HG02759 (cell line): ENCODE results near the gene KRTAP22-1.

Source experiments
- ATAC-seq: cut with Tn5 transposase; IDR thresholded peaks from one replicate; pipeline ENCODE4 v1.9.1; 2021; ENCODE audit warnings: mild to moderate bottlenecking, moderate library complexity; ENCODE audit not compliant: unreplicated experiment

Gene KRTAP22-1

DNA sequence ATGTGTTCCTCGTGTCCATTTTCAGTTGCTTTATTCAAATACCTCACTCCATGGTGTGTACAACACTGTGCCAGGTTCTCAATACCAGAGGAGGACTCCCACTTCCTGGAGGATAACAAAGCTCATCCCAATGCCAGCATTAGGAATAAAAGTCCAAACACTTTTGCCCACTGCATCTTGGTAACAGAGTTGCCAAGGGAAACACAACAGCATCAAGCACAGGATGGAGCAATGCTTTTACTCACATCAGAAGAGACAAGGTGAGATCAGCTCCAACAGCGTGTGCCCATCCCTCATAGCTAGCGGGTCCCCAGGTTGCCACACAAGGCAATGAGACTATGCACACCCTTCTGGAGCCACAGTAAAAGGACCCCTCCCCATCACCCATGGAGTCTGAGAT is 22.5 kb downstream of the KRTAP22-1 start:
- no peak for ATAC-seq

DNA sequence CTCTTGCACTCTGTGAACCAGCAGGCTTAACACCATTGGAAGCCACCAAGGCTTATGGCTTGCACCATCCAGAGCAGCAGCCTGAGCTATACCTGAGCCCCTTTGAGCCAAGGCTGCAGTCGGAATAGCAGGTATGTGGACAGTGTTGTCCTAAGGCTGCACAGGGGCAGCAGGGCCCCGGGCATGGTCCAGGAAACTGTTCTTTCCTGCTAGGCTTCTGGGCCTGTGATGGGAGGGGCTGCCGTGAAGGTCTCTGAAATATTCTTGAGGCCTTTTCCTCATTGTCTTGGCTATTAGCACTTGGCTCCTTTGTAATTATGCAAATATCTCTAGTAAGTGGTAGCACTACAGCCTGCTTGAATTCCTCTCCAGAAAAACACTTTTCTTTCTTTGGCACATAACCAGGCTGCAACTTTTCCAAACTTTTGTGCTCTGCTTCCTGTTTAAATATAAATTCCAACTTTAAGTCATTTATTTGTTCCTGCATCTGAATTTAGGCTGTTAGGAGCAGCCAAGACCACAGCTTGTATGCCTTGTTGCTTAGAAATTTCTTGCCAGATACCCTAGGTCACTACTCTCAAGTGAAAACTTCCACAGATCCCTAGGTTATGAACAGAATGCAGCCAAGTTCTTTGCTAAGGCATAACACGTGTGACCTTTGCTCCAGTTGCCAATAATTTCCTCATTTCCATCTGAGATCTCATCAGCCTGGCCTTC is 24.7 kb downstream of the KRTAP22-1 start:
- no peak for ATAC-seq

- no peak for ATAC-seq
Observed at GRCh38 chr21:30628109-30628508, 27.2 kb downstream of the KRTAP22-1 start.

DNA sequence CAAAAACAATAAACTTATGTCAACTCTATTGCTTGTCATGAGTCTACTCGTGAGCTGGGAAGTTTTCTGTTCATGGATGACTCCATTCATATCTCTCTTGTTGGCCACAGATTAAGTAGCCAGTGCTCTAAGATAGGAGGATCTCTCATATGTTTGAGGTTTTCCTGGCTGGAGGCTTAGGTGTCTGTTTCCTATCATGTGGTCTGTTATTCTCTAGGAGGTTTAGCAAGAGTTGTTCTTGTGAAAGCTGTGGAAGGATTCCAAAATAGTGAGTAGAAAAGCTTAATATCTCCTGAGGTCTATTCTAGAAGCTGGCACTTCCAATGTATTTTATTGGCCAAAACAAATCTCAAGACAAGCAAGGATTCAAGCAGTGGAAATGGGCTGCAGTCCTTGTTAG is 28.3 kb downstream of the KRTAP22-1 start:
- ATAC-seq = no peak

DNA sequence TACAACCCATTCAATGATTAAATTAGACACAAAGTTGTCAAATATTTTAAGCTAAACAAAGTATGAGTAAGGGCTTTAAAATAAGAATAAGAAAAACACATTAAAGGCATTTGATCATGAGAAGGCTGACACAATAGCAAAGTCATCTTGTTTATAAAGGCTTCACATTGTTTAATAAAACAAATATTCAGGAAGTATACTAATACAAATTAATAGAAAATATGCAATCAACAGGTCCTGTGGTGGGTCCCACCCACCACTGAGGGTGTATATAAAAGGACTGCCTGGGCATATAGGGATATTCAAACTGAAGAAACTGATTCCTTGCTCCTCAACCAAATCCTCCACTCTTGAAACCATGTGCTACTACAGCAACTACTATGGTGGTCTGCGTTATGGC is 34.0 kb downstream of the KRTAP22-1 start, which contains the start of gene KRTAP20-2:
Gene KRTAP20-2 (plus strand): TSS at position 301 of the 400 bp plus-strand sequence. CDS start 58 bp downstream, at position 359.
- no peak for ATAC-seq

GRCh38 chr21:30638686-30639085 is 37.8 kb downstream of the KRTAP22-1 start:
- ATAC-seq = no peak

GRCh38 chr21:30642564-30642963 is 41.7 kb downstream of the KRTAP22-1 start, which contains the start of gene KRTAP20-3:
TSS of gene KRTAP20-3 (plus strand) at chr21:30642864.
- no peak for ATAC-seq

- ATAC-seq = no peak
Observed at GRCh38 chr21:30646904-30647414, 46.1 kb downstream of the KRTAP22-1 start.
